Hepatocyte (in vitro differentiated cells): ENCODE data around the gene MAB21L4. TPM values are rescaled to one million over a fixed set of nuclear protein-coding genes. Genes with fewer than 3 reads are reported as not detected.
A peak's percentile ranks its signal among the peaks of the same experiment; 100 is the strongest.

ENCODE experiments used
- DNase-seq: peaks from one replicate; pipeline ENCODE4 v3.0.0-alpha.2; 2016; ENCODE audit warnings: low spot score
- H2AFZ ChIP-seq: fragments of 200-600 bp; sonication (generic); 2 replicates; pipeline ENCODE4 v1.6.0; 2016; ENCODE audit warnings: antibody characterized with exemption, mild to moderate bottlenecking
- H3K27ac ChIP-seq: fragments of 200-600 bp; sonication (generic); 2 replicates; pipeline ENCODE4 v1.5.1; 2016; ENCODE audit warnings: mild to moderate bottlenecking
- H3K27me3 ChIP-seq: fragments of 200-600 bp; sonication (generic); 2 replicates; pipeline ENCODE4 v1.6.1; 2016
- H3K36me3 ChIP-seq: fragments of 200-600 bp; sonication (generic); replicated peaks from 2 replicates; pipeline ENCODE4 v1.5.1; 2016; ENCODE audit warnings: low read depth; ENCODE audit not compliant: insufficient read depth
- H3K4me1 ChIP-seq: fragments of 200-600 bp; sonication (generic); 2 replicates; pipeline ENCODE4 v1.5.1; 2016; ENCODE audit warnings: mild to moderate bottlenecking, moderate library complexity; ENCODE audit not compliant: insufficient read depth
- H3K4me2 ChIP-seq: fragments of 200-600 bp; sonication (generic); 2 replicates; pipeline ENCODE4 v1.6.0; 2016
- H3K4me3 ChIP-seq: fragments of 200-600 bp; sonication (generic); 2 replicates; pipeline ENCODE4 v1.5.1; 2016; ENCODE audit warnings: mild to moderate bottlenecking
- H3K79me2 ChIP-seq: fragments of 200-600 bp; sonication (generic); 2 replicates; pipeline ENCODE4 v1.6.0; 2017; ENCODE audit warnings: mild to moderate bottlenecking
- H3K9me2 ChIP-seq: fragments of 200-600 bp; sonication (generic); replicated peaks from 2 replicates; pipeline ENCODE4 v1.6.0; 2017; ENCODE audit warnings: mild to moderate bottlenecking; ENCODE audit not compliant: insufficient read depth
- H3K9me3 ChIP-seq: fragments of 200-600 bp; sonication (generic); 2 replicates; pipeline ENCODE4 v1.5.1; 2016; ENCODE audit warnings: low read depth, mild to moderate bottlenecking
- H4K20me1 ChIP-seq: fragments of 200-600 bp; sonication (generic); 2 replicates; pipeline ENCODE4 v1.6.0; 2016; ENCODE audit warnings: mild to moderate bottlenecking; ENCODE audit not compliant: insufficient read depth, poor library complexity, severe bottlenecking
- EZH2 ChIP-seq: fragments of 200-600 bp; sonication (generic); IDR thresholded peaks from 2 replicates; pipeline ENCODE4 v1.6.1; 2016; ENCODE audit warnings: antibody characterized with exemption, mild to moderate bottlenecking, borderline replicate concordance
- EZH2phosphoT487 ChIP-seq: fragments of 200-600 bp; sonication (generic); IDR thresholded peaks from one replicate; pipeline ENCODE4 v1.6.1; 2018; ENCODE audit warnings: antibody characterized with exemption, mild to moderate bottlenecking, low read depth, moderate library complexity; ENCODE audit not compliant: unreplicated experiment, severe bottlenecking
- WGBS: methylation state at CpG from one replicate; pipeline ENCODE4 v1.1.6; 2016; ENCODE audit warnings: low lambda C conversion rate; ENCODE audit errors: missing lambda C conversion rate; 5-methylcytosine and 5-hydroxymethylcytosine counted together
- polyA plus RNA-seq: library from polyadenylated mRNA; unstranded; fragments of >200 nt; fragmentation: Nextera tagmentation; extraction: Ambion mirVana; gene quantifications from 2 replicates; pipeline ENCODE4 v1.2.1, GENCODE V29; 2016
- total RNA-seq: library from RNA; depleted of rRNA; stranded (reverse); fragments of >200 nt; gene quantifications from 2 replicates; pipeline ENCODE4 v1.2.3, GENCODE V29; 2014
- TF ChIP-seq, protein P1 (sequence below): fragments of 200-600 bp; sonication (generic); IDR thresholded peaks from 2 replicates; pipeline ENCODE4 v1.5.1; 2016; ENCODE audit warnings: antibody characterized with exemption, mild to moderate bottlenecking; ENCODE audit not compliant: poor library complexity

MAB21L4 gene
- total RNA-seq (13.5 and 34.5 TPM in 2 replicates), polyA plus RNA-seq (11.5 and 13.1 TPM in 2 replicates)

DNA sequence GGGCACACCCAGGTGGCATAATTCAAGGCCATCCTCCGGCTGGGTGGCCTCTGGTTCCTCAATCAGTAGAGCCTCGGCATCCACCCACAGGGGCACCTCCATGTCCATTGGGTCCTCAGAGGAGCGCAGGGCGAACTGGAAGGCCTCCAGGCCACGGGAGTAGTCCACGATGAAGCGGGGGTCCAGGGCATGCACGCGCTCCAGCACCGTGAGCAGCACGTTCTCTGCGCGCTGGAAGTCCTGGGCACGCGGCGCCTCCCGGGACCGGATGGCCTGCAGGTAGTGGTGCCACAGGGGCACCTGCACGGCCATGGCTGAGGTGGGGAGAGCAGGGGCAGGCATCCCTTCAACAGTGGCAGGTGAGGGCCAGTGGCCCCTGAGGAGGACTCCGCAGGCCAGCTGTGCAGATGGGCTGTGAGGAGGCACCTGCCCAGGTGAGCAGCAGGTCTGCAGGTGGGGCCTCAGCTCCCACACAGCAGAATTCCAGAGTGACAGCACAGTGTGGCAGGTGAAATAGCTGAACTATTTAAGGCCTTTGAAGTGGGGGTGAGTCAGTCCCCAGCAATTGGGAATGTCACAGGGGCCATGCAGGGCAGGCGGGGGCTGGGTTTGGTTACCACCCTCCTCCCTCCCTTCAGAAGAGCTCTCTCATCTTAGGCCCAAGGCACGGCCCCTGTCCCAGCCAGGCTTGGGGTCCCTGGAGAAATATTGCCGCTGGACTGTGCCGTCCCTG, at the start of gene MAB21L4:
Gene MAB21L4 (minus strand): TSS at position 501 of the 733 bp plus-strand sequence. CDS start 159 bp downstream, at position 342.
- Histone ChIP-seq H3K4me3 (no peak within 1 kb of the TSS), H3K9me3 (no peaks in the 10 kb centered on the region), H4K20me1 (no peaks in the 10 kb centered on the region), H3K27ac (peak within 1 kb of the TSS; percentile 85), H3K4me1 (peaks cover 33% of the 10 kb centered on the region), H3K79me2 (no peaks in the 10 kb centered on the region), H3K9me2 (no peaks in the 10 kb centered on the region), H2AFZ (no peak within 1 kb of the TSS), H3K4me2 (peak within 1 kb of the TSS; percentile 68), H3K27me3 (no peaks in the 10 kb centered on the region), H3K36me3 (no peaks in the 10 kb centered on the region)
- 90% methylated on average over 24 of the region's 24 CpGs for WGBS
- peak; percentile 71 for DNase-seq
- TF ChIP-seq EZH2, result no peak

DNA sequence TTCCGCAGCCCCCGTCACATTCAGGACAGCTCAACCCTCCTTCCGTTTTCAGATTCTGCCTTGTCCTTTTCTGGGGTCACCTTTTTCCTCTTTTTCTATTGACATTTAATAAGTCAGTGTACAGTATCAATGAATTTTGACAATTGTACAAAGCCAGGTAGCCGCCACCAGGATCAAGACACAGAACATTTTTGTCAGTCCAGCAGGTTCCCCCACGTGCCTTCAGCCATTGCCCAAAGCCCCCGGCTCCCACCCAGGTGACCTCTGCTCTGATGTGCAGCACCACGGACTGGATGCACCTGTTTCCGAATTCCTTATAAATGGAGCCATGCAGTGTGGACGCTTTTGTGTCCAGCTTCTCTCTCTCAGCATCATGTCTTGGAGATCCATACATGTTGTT, 40.1 kb upstream of the MAB21L4 start:
- H3K4me1 ChIP-seq, result no peaks in the 10 kb centered on the region
- no peak overlapping the region for H2AFZ ChIP-seq
- H3K36me3 ChIP-seq, result no peaks in the 10 kb centered on the region
- no peaks in the 10 kb centered on the region for H4K20me1 ChIP-seq
- H3K9me3 ChIP-seq, result no peaks in the 10 kb centered on the region
- H3K4me2 ChIP-seq, result no peak overlapping the region
- TF ChIP-seq EZH2phosphoT487 (no peak), EZH2 (no peak)
- TF ChIP-seq, protein P1, sequence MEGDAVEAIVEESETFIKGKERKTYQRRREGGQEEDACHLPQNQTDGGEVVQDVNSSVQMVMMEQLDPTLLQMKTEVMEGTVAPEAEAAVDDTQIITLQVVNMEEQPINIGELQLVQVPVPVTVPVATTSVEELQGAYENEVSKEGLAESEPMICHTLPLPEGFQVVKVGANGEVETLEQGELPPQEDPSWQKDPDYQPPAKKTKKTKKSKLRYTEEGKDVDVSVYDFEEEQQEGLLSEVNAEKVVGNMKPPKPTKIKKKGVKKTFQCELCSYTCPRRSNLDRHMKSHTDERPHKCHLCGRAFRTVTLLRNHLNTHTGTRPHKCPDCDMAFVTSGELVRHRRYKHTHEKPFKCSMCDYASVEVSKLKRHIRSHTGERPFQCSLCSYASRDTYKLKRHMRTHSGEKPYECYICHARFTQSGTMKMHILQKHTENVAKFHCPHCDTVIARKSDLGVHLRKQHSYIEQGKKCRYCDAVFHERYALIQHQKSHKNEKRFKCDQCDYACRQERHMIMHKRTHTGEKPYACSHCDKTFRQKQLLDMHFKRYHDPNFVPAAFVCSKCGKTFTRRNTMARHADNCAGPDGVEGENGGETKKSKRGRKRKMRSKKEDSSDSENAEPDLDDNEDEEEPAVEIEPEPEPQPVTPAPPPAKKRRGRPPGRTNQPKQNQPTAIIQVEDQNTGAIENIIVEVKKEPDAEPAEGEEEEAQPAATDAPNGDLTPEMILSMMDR, result no peak
- no peak overlapping the region for H3K4me3 ChIP-seq
- H3K27ac ChIP-seq, result no peak overlapping the region
- 91% methylated on average over 9 of the region's 9 CpGs for WGBS
- no peaks in the 10 kb centered on the region for H3K9me2 ChIP-seq
- DNase-seq, result no peak
- peaks cover 4% of the 10 kb centered on the region for H3K27me3 ChIP-seq
- no peaks in the 10 kb centered on the region for H3K79me2 ChIP-seq

DNA sequence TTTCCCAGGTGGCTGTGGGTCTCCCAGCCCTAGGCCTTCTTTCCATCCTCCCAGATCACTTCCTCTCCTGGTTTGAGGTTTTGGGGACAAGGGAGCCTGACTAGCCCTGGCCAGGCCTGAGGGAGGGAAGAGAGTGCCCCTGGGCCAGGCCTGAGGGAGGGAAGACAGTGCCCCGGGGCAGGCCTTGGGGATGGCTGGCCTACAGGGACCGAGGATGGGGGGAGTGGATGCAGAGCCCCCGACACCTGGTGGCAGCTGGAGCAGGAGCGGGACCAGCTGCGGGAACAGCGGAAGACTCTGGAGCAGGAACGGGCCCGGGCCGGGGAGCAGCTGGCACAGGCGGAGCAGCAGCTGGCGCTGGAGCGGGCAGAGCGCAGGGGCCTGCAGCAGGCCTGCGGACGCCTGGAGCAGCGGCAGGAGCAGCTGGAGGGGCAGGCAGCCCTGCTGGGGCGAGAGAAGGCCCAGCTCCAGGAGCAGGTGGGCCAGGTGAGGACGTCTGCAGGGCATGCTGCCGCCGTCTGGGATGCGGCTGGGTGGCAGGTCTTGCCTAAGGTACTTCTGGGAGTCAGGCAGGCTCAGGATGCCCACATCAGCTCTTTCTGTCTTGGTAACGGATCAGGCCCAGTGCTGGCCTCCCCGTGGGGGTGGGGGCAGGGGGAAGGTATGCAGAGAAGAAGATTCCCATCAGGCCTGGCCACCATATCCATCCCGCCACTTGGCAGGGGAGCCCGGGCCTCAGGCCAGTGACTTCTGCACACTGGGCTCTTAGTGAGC, 39.3 kb upstream of the MAB21L4 start:
- H2AFZ ChIP-seq, result no peak overlapping the region
- H3K36me3 ChIP-seq, result no peaks in the 10 kb centered on the region
- H3K4me2 ChIP-seq, result no peak overlapping the region
- 94% methylated on average over 24 of the region's 25 CpGs for WGBS
- no peak overlapping the region for H3K27ac ChIP-seq
- no peaks in the 10 kb centered on the region for H3K4me1 ChIP-seq
- no peaks in the 10 kb centered on the region for H3K79me2 ChIP-seq
- H4K20me1 ChIP-seq, result no peaks in the 10 kb centered on the region
- no peak overlapping the region for H3K4me3 ChIP-seq
- TF ChIP-seq EZH2phosphoT487 (no peak), EZH2 (no peak)
- TF ChIP-seq, protein P1, result no peak
- no peaks in the 10 kb centered on the region for H3K27me3 ChIP-seq
- H3K9me2 ChIP-seq, result no peaks in the 10 kb centered on the region
- DNase-seq, result no peak
- no peaks in the 10 kb centered on the region for H3K9me3 ChIP-seq

GRCh38 chr2:240934701-240935102, 38.7 kb upstream of the MAB21L4 start:
- Histone ChIP-seq H2AFZ (no peak overlapping the region), H3K4me1 (no peaks in the 10 kb centered on the region), H3K4me3 (no peak overlapping the region), H3K9me3 (no peaks in the 10 kb centered on the region), H4K20me1 (no peaks in the 10 kb centered on the region), H3K27me3 (no peaks in the 10 kb centered on the region), H3K9me2 (no peaks in the 10 kb centered on the region), H3K27ac (no peak overlapping the region), H3K79me2 (no peaks in the 10 kb centered on the region), H3K36me3 (no peaks in the 10 kb centered on the region), H3K4me2 (no peak overlapping the region)
- TF ChIP-seq, protein P1, result no peak
- TF ChIP-seq EZH2phosphoT487 (no peak), EZH2 (no peak)
- 94% methylated on average over 12 of the region's 12 CpGs for WGBS
- no peak for DNase-seq
